Body of pancreas (tissue), 4 donors: ENCODE measurements around the gene CCNT2.

ENCODE experiments used
- CTCF ChIP-seq, 7 experiments: fragments of 450-650 bp in 4 of 7; fragments of 200-600 bp in 3 of 7; sonication (generic) in 3 of 7; IDR thresholded peaks; one replicate each; pipeline ENCODE4 v1.5.1; 2016 to 2019; ENCODE audit warnings: antibody characterized with exemption in 7 of 7
- POLR2A ChIP-seq, 3 donors: fragments of 450-650 bp; IDR thresholded peaks; one replicate each; pipeline ENCODE4 v1.6.1; 2016; ENCODE audit warnings: antibody characterized with exemption in 3 of 3, mild to moderate bottlenecking in 2 of 3

DNA sequence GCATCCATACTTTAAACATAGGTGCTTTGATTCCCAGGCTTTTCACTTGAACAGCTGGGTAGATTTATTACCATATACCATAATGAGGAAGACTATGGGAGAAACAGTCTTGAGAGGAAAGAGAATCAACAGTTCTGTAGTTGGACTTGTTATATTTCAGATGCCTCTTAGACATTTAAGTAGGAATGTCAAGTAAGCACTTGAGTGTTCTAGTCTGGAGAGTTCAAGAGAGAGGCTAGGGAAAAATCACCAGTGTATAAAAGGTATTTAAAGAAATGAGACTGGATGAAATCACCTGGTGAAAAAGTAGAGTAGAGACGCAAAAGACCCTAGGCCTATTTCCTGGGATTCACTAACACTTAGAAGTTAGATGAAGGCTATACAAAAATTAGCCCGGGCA, 13.5 kb upstream of the CCNT2 start:
- TF ChIP-seq CTCF (IDR thresholded peaks at IDR 0.05) (no peak), POLR2A (IDR thresholded peaks at IDR 0.05) (no peak)
